Measurements from ENCODE around the gene ESRRB.

DNA sequence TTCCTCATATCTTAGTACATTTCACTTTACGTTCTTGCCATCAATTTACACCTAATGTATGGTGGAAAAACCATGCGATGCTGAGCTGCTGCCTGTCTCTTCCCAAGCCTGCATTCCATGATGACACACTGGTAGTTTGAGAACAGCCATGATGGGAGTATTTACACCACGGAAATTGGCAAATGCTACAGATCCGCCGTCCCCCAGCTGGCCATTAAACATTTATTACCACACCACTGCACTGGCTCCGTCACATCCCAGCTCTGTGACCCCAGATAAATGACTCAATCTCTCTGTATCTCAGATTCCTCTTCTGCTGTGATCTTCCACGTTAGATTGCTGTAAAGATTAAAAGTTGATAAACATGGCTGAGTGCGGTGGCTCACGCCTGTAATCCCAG lies 13.9 kb downstream of the ESRRB start:
- TF ChIP-seq, protein P1, sequence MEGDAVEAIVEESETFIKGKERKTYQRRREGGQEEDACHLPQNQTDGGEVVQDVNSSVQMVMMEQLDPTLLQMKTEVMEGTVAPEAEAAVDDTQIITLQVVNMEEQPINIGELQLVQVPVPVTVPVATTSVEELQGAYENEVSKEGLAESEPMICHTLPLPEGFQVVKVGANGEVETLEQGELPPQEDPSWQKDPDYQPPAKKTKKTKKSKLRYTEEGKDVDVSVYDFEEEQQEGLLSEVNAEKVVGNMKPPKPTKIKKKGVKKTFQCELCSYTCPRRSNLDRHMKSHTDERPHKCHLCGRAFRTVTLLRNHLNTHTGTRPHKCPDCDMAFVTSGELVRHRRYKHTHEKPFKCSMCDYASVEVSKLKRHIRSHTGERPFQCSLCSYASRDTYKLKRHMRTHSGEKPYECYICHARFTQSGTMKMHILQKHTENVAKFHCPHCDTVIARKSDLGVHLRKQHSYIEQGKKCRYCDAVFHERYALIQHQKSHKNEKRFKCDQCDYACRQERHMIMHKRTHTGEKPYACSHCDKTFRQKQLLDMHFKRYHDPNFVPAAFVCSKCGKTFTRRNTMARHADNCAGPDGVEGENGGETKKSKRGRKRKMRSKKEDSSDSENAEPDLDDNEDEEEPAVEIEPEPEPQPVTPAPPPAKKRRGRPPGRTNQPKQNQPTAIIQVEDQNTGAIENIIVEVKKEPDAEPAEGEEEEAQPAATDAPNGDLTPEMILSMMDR (conservative IDR thresholded peaks at IDR 0.05), result no peak
- no peak for TF ChIP-seq EZH2 (IDR thresholded peaks at IDR 0.05; ENCODE audit: low read depth)
